ENCODE results near the gene CES2. TPM values are rescaled to one million over a fixed set of nuclear protein-coding genes. Genes with fewer than 3 reads are reported as not detected.
A peak's percentile ranks its signal among the peaks of the same experiment; 100 is the strongest.

CES2 gene
- total and polyA plus RNA-seq, 10 of the 15 experiments (the other 5 are each of a cell fraction or from before 2014, with no cell fraction given) = 1.6 to 33.7 (median 21.0) TPM

GRCh38 chr16:66961914-66962313, 26.6 kb downstream of the CES2 start:
- no peaks in the 10 kb centered on the region for H3K36me3 ChIP-seq (ENCODE audit: control insufficient read depth in 2 of 2, insufficient read depth in 2 of 2, low read length in 1 of 2)
- no peak overlapping the region for H3K9ac ChIP-seq (ENCODE audit: control insufficient read depth, insufficient read depth, low read length)
- ChIA-PET SMC1A (ENCODE audit: uncharacterized antibody, unreplicated experiment) (interaction anchor here (1.5 to 1.6 kb wide), 2 partner anchors 9 to 140 kb away, joined by 3 read pairs; no protein-coding TSS in a partner anchor), RAD21 (ENCODE audit: unreplicated experiment) (interaction anchor here (0.6 to 1.2 kb wide), 2 partner anchors 11 to 193 kb away, joined by 3 read pairs; no protein-coding TSS in a partner anchor), CTCF (interaction anchor here (1.1 to 1.6 kb wide), 7 partner anchors 9 to 450 kb away, joined by 3 to 7 read pairs (median 3); partner anchors contain the start of gene B3GNT9), POLR2A (no interaction called here)
- DNase-seq (ENCODE audit: low read depth, low spot score) (no peak), ATAC-seq (peak; percentile 14; the same call in 1 of the 3 replicates), FAIRE-seq (no peak)
- in situ Hi-C loops (cut with MboI) (no loop called here), intact Hi-C loops (cut with micrococcal nuclease; ENCODE audit: unreplicated experiment) (no loop called here)
- no peaks in the 10 kb centered on the region for H4K20me1 ChIP-seq (ENCODE audit: control insufficient read depth, insufficient read depth)
- peaks cover 11% of the 10 kb centered on the region for H3K4me1 ChIP-seq (ENCODE audit: control insufficient read depth, insufficient read depth, low read length)
- 19% methylated on average over 5 of the region's 5 CpGs for WGBS (ENCODE audit: insufficient coverage, insufficient replicate concordance, low lambda C conversion rate, missing lambda C conversion rate)
- peak overlapping the region; percentile 69 for H2AFZ ChIP-seq (ENCODE audit: control insufficient read depth, low read depth, low read length)
- H3K79me2 ChIP-seq (ENCODE audit: control insufficient read depth, insufficient read depth, low read length) = no peaks in the 10 kb centered on the region
- BruUV-seq (replicated peaks) = no TSS peak
- H3K27me3 ChIP-seq (replicated peaks in 1 of 2; ENCODE audit: control insufficient read depth in 2 of 2, insufficient read depth in 2 of 2, low read length in 1 of 2) = no peaks in the 10 kb centered on the region
- H3K9me3 ChIP-seq (replicated peaks; ENCODE audit: control insufficient read depth, insufficient read depth, low read length) = no peaks in the 10 kb centered on the region
- H3K27ac ChIP-seq (ENCODE audit: control insufficient read depth, insufficient read depth) = no peak overlapping the region
- no peak overlapping the region; the same call in 1 of the 2 replicates for H3K4me3 ChIP-seq
- H3K4me2 ChIP-seq (ENCODE audit: control insufficient read depth, insufficient read depth) = 0 out of 2 replicates have a peak overlapping the region, but pooled peaks have one; percentile 1
- TF ChIP-seq ZBED1 (IDR thresholded peaks at IDR 0.05; ENCODE audit: borderline replicate concordance) (no peak), PAX5 (IDR thresholded peaks at IDR 0.05; ENCODE audit: borderline replicate concordance, low read depth, low read length) (no peak), CREM (IDR thresholded peaks at IDR 0.05; ENCODE audit: low read depth) (no peak), NR2C2 (IDR thresholded peaks at IDR 0.05; ENCODE audit: borderline replicate concordance, control insufficient read depth, insufficient read length, low read depth) (no peak), STAT1 (conservative IDR thresholded peaks at IDR 0.05) (no peak), ZNF687 (IDR thresholded peaks at IDR 0.05) (no peak), POU2F2 (IDR thresholded peaks at IDR 0.05; ENCODE audit: borderline replicate concordance, low read depth, low read length) (no peak), NKRF (conservative IDR thresholded peaks at IDR 0.05) (no peak), DPF2 (IDR thresholded peaks at IDR 0.05) (no peak), ESRRA (IDR thresholded peaks at IDR 0.05; ENCODE audit: low read length) (no peak), ELK1 (IDR thresholded peaks at IDR 0.05; ENCODE audit: low read depth, low read length) (no peak), RUNX3 (IDR thresholded peaks at IDR 0.05; ENCODE audit: low read length) (no peak), MEF2B (IDR thresholded peaks at IDR 0.05; ENCODE audit: partially characterized antibody, poor library complexity, severe bottlenecking) (no peak), TCF7 (IDR thresholded peaks at IDR 0.05; ENCODE audit: borderline replicate concordance) (no peak), BACH1 (IDR thresholded peaks at IDR 0.05; ENCODE audit: borderline replicate concordance) (no peak), TBL1XR1 (IDR thresholded peaks at IDR 0.05; ENCODE audit: low read depth, low read length) (no peak), BRCA1 (IDR thresholded peaks at IDR 0.05; ENCODE audit: low read depth, low read length) (no peak)
